Dermis blood vessel endothelial cell (primary cell): ENCODE data around the gene PLEKHG4. TPM values are rescaled to one million over a fixed set of nuclear protein-coding genes. Genes with fewer than 3 reads are reported as not detected.

Experiments used
- total RNA-seq: library from RNA; depleted of rRNA; stranded (reverse); fragments of >200 nt; gene quantifications from 2 replicates; pipeline ENCODE4 v1.2.3, GENCODE V29; 2014

The PLEKHG4 gene
- total RNA-seq, 1 donor from 2014 or later = 10.0 TPM

Other genes with a start within 250 kb of the PLEKHG4 start
- gene PHAF1, start 169.6 kb upstream of the PLEKHG4 start, total RNA-seq = 14.8 and 22.3 TPM in 2 replicates
- gene B3GNT9, start 128.5 kb upstream of the PLEKHG4 start, total RNA-seq = 3.5 and 5.3 TPM in 2 replicates
- 18.2 and 26.5 TPM in 2 replicates for gene TRADD, start 119.6 kb upstream of the PLEKHG4 start, total RNA-seq
- gene FBXL8, start 119.6 kb upstream of the PLEKHG4 start, total RNA-seq = 7.8 and 9.0 TPM in 2 replicates
- gene HSF4, start 114.8 kb upstream of the PLEKHG4 start, total RNA-seq = 0.65 and 2.0 TPM in 2 replicates
- 8.6 and 8.8 TPM in 2 replicates for gene NOL3, start 109.0 kb upstream of the PLEKHG4 start, total RNA-seq
- gene MATCAP1, start 95.6 kb upstream of the PLEKHG4 start, total RNA-seq = 7.1 and 11.4 TPM in 2 replicates
- gene EXOC3L1, start 89.4 kb upstream of the PLEKHG4 start, total RNA-seq = 45.8 and 50.7 TPM in 2 replicates
- 93.1 and 104 TPM in 2 replicates for gene E2F4, start 87.4 kb upstream of the PLEKHG4 start, total RNA-seq
- gene ELMO3, start 80.4 kb upstream of the PLEKHG4 start, total RNA-seq = 0.74 and 1.9 TPM in 2 replicates
- 21.1 and 31.7 TPM in 2 replicates for gene TMEM208, start 52.4 kb upstream of the PLEKHG4 start, total RNA-seq
- gene FHOD1, start 32.1 kb upstream of the PLEKHG4 start, total RNA-seq = 25.5 and 37.4 TPM in 2 replicates
- gene SLC9A5, start 30.6 kb upstream of the PLEKHG4 start, total RNA-seq = 0.56 and 1.2 TPM in 2 replicates
- gene KCTD19, start 47.2 kb downstream of the PLEKHG4 start, total RNA-seq = under 0.01 TPM in 1 of 2 replicates, not detected in the other
- gene LRRC36, start 47.3 kb downstream of the PLEKHG4 start, total RNA-seq = not detected in 2 replicates
- gene TPPP3, start 114.0 kb downstream of the PLEKHG4 start, total RNA-seq = 0.19 TPM in 1 of 2 replicates, not detected in the other
- gene ZDHHC1, start 136.9 kb downstream of the PLEKHG4 start, total RNA-seq = 3.7 and 6.3 TPM in 2 replicates
- gene HSD11B2, start 151.6 kb downstream of the PLEKHG4 start, total RNA-seq = 0.23 TPM in 1 of 2 replicates, not detected in the other
- gene ATP6V0D1, start 201.6 kb downstream of the PLEKHG4 start, total RNA-seq = 134 and 155 TPM in 2 replicates
- gene AGRP, start 204.0 kb downstream of the PLEKHG4 start, total RNA-seq = not detected in 2 replicates
- gene RIPOR1, start 249.3 kb downstream of the PLEKHG4 start, total RNA-seq = 74.9 and 149 TPM in 2 replicates